ENCODE results near the gene BTBD6. TPM values are rescaled to one million over a fixed set of nuclear protein-coding genes. Genes with fewer than 3 reads are reported as not detected.

BTBD6 gene
- total RNA-seq, 2 donors from 2014 or later, result 60.0 to 82.5 TPM

GRCh38 chr14:105226198-105226597, 22.1 kb upstream of the BTBD6 start:
- no peak overlapping the region for H3K27ac ChIP-seq
- peaks cover 0 to 5% of the 10 kb centered on the region in 2 donors for H3K36me3 ChIP-seq
- no peaks in the 10 kb centered on the region for H3K27me3 ChIP-seq (replicated peaks; ENCODE audit: insufficient read depth)
- TF ChIP-seq, protein P1, sequence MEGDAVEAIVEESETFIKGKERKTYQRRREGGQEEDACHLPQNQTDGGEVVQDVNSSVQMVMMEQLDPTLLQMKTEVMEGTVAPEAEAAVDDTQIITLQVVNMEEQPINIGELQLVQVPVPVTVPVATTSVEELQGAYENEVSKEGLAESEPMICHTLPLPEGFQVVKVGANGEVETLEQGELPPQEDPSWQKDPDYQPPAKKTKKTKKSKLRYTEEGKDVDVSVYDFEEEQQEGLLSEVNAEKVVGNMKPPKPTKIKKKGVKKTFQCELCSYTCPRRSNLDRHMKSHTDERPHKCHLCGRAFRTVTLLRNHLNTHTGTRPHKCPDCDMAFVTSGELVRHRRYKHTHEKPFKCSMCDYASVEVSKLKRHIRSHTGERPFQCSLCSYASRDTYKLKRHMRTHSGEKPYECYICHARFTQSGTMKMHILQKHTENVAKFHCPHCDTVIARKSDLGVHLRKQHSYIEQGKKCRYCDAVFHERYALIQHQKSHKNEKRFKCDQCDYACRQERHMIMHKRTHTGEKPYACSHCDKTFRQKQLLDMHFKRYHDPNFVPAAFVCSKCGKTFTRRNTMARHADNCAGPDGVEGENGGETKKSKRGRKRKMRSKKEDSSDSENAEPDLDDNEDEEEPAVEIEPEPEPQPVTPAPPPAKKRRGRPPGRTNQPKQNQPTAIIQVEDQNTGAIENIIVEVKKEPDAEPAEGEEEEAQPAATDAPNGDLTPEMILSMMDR (IDR thresholded peaks at IDR 0.05), result no peak
- TF ChIP-seq POLR2AphosphoS5 (IDR thresholded peaks at IDR 0.05) (no peak), POLR2A (IDR thresholded peaks at IDR 0.05) (no peak)
- no peak overlapping the region for H3K4me3 ChIP-seq
- H3K9me3 ChIP-seq, result no peaks in the 10 kb centered on the region
- H3K4me1 ChIP-seq (replicated peaks), result no peaks in the 10 kb centered on the region
- 95% methylated on average over 9 of the region's 10 CpGs for WGBS
- no peak for DNase-seq (ENCODE audit: low spot score)
- intact Hi-C loops (cut with DNase I), result no loop called here

DNA sequence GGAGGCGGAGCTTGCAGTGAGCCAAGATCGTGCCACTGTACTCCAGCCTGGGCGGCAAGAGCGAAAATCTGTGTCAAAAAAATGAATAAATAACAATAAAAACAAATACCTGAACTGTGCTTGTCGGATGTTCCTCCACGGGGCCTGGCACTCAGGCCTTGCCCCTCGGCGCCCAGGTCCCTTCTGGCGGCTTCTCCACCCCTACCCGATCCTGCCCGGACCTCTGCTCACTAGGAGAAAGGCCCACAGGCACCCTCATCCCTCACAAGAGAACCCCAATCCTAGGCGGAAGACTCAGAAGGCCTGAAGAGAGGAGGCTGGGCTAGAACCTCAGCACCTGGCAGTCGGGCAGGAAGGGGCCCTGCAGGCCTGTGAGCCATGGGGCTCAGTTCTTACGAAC, 21.0 kb upstream of the BTBD6 start:
- no peak overlapping the region for H3K27ac ChIP-seq
- H3K9me3 ChIP-seq, result no peaks in the 10 kb centered on the region
- intact Hi-C loops (cut with DNase I), result no loop called here
- TF ChIP-seq POLR2AphosphoS5 (IDR thresholded peaks at IDR 0.05) (no peak), POLR2A (IDR thresholded peaks at IDR 0.05) (no peak)
- TF ChIP-seq, protein P1 (IDR thresholded peaks at IDR 0.05), result no peak
- no peaks in the 10 kb centered on the region for H3K4me1 ChIP-seq (replicated peaks)
- no peak overlapping the region for H3K4me3 ChIP-seq
- peaks cover 0 to 5% of the 10 kb centered on the region in 2 donors for H3K36me3 ChIP-seq
- 92% methylated on average over 14 of the region's 14 CpGs for WGBS
- H3K27me3 ChIP-seq (replicated peaks; ENCODE audit: insufficient read depth), result no peaks in the 10 kb centered on the region
- DNase-seq (ENCODE audit: low spot score), result no peak

GRCh38 chr14:105228562-105228961, 19.8 kb upstream of the BTBD6 start:
- DNase-seq (ENCODE audit: low spot score), result no peak
- no peaks in the 10 kb centered on the region for H3K4me1 ChIP-seq (replicated peaks)
- peaks cover 0 to 5% of the 10 kb centered on the region in 2 donors for H3K36me3 ChIP-seq
- H3K9me3 ChIP-seq, result no peaks in the 10 kb centered on the region
- 80% methylated on average over 17 of the region's 17 CpGs for WGBS
- H3K27me3 ChIP-seq (replicated peaks; ENCODE audit: insufficient read depth), result no peaks in the 10 kb centered on the region
- no peak overlapping the region for H3K27ac ChIP-seq
- no peak for TF ChIP-seq POLR2AphosphoS5 (IDR thresholded peaks at IDR 0.05)
- TF ChIP-seq POLR2A (IDR thresholded peaks at IDR 0.05), result no peak
- TF ChIP-seq, protein P1 (IDR thresholded peaks at IDR 0.05), result no peak
- intact Hi-C loops (cut with DNase I), result no loop called here
- H3K4me3 ChIP-seq, result no peak overlapping the region

DNA sequence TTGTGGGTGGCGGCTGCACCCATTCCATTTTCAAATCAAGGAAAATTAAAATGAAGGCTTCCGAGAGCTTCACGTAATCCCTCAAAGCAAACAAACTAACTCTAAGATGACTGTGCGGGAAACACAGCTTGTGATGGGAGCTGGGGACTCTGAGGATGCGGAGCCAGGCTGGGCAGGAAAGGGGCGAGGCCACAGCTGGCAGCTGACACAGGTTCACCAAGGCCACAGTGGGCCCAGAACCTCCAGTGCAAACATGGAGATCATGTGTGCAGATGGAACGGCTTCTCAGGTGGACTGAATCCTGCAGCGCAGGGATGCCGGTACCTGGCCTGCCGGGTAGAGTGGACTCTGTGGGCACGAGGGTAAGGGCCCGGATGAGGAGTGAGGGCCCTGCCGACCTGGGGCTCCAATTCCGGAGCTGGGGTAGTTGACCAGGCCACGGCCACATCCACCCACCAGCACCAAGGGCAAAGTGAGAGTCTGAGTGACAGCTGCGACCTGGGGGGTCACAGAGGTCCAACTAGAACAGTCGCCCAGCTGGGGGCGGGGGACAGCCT, 19.2 kb upstream of the BTBD6 start:
- no peak for DNase-seq (ENCODE audit: low spot score)
- TF ChIP-seq, protein P1 (IDR thresholded peaks at IDR 0.05), result no peak
- TF ChIP-seq POLR2AphosphoS5 (IDR thresholded peaks at IDR 0.05) (no peak), POLR2A (IDR thresholded peaks at IDR 0.05) (no peak)
- Histone ChIP-seq H3K4me3 (no peak overlapping the region), H3K27ac (no peak overlapping the region), H3K27me3 (replicated peaks; ENCODE audit: insufficient read depth) (no peaks in the 10 kb centered on the region), H3K9me3 (no peaks in the 10 kb centered on the region), H3K36me3 (peaks cover 0 to 5% of the 10 kb centered on the region in 2 donors), H3K4me1 (replicated peaks) (no peaks in the 10 kb centered on the region)
- whole genome bisulfite sequencing, result 91% methylated on average over 17 of the region's 18 CpGs
- intact Hi-C loops (cut with DNase I), result no loop called here

GRCh38 chr14:105240811-105241576, 7.3 kb upstream of the BTBD6 start:
- WGBS, result 97% methylated on average over 25 of the region's 31 CpGs
- no peak overlapping the region for H3K27ac ChIP-seq
- DNase-seq (ENCODE audit: low spot score), result no peak
- H3K27me3 ChIP-seq (replicated peaks; ENCODE audit: insufficient read depth), result no peaks in the 10 kb centered on the region
- H3K4me3 ChIP-seq, result no peak overlapping the region
- no peaks in the 10 kb centered on the region for H3K9me3 ChIP-seq
- intact Hi-C loops (cut with DNase I), result no loop called here
- H3K36me3 ChIP-seq, result no peaks in the 10 kb centered on the region
- TF ChIP-seq, protein P1 (IDR thresholded peaks at IDR 0.05), result no peak
- TF ChIP-seq POLR2A (IDR thresholded peaks at IDR 0.05) (no peak), POLR2AphosphoS5 (IDR thresholded peaks at IDR 0.05) (no peak)
- H3K4me1 ChIP-seq (replicated peaks), result no peaks in the 10 kb centered on the region

All from prostate gland (tissue), 2 donors.